Stimulated activated CD8-positive, alpha-beta memory T cell treated with anti-CD3 and anti-CD28 coated beads, Interleukin-12 subunit alpha, Interleukin-12 subunit beta, amount 100 ng/mL, for 4 hours (primary cell): ENCODE results near the gene ADGRF3.
"Not testable (repeated sequence)": the region's sequence is repeated elsewhere in the genome, so short reads cannot be mapped to it uniquely, and the experiment has no call there.

Experiments
- DNase-seq: peaks from one replicate; pipeline ENCODE4 v3.0.0-alpha.2; 2020; ENCODE audit warnings: low read depth

ADGRF3 gene

GRCh38 chr2:26349690-26350089 lies 3.1 kb upstream of the ADGRF3 start:
- no peak for DNase-seq

DNA sequence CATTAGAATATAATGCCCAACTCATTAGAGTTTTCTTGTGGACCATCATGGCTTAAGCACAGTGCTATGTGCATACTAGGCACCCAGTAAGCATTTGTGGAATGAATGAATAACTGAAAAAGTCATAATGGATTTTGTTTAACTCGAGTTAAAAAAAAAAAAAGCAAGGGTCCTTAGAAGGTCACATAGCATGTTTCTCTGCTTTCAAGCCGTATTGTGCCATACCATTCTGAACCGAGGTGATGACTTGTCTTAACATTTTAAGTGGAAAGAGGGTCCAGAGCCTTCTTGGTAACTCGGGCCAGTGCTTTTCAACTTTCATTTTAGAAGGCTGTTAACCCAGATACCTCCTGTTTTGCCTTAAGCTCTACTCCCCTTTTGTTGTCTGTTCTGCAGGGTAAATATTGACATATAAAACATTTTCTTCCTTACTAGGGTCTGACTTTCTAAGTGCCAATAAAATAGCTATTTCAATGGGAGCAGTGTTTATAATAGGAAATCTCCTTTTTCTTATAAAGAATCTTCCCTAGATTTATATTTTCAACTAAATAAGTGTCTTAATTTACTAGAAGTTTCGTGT lies 787 bp upstream of the ADGRF3 start:
- no peak for DNase-seq

GRCh38 chr2:26345545-26346453 lies 790 bp downstream of the ADGRF3 start, which contains the start of gene SELENOI:
Gene SELENOI (plus strand): TSS chr2:26346143. CDS start chr2:26346233, 90 bp downstream.
- peak; percentile 100 for DNase-seq

- no peak for DNase-seq
These were observed 1.4 kb downstream of the ADGRF3 start for GRCh38 chr2:26345283-26345544.

- no peak for DNase-seq
These were observed 1.9 kb downstream of the ADGRF3 start for GRCh38 chr2:26344581-26345282.

GRCh38 chr2:26340831-26341230 lies 5.8 kb downstream of the ADGRF3 start:
- no peak for DNase-seq

DNA sequence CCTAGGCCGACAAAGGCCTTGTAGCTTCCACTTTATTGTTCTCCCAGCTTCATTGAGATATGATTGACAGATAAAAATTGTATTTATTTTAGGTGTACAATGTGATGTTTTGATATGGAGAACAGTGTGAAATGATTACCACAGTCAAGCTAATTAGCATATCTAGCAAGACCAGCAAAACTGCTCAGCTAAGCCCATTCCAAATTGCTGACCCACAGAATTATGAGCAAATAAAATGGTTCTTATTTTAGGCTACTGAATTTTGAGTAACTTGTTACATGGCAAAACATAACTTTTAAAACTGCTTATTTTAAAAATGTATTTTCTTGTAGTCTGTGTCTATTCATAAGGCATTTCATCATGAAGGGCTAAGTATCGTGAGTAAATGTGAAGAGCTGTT lies 9.3 kb downstream of the ADGRF3 start:
- DNase-seq: no peak

DNA sequence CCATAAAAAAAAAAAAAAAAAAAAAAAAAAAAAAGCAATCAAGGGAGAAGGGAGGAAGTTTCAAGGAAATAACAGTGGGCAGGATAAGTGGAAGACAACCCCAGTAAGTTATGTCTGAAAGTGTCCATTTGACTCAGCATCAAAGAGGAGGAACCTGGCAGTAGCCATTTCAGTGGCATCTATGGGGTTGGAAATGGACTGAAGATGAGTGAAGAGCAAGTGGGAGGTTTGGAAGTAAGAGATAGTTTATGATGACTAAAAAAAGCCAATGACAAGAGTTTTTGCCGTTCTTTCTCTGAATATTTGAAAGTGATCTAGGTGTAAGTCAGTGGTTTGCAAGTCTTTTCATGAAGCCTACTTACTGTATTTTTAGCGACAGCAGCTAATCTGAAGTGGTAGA lies 9.9 kb downstream of the ADGRF3 start:
- DNase-seq: no peak

GRCh38 chr2:26335231-26335630 lies 11.4 kb downstream of the ADGRF3 start:
- no peak for DNase-seq

GRCh38 chr2:26333293-26333692 lies 13.3 kb downstream of the ADGRF3 start:
- DNase-seq: no peak

DNA sequence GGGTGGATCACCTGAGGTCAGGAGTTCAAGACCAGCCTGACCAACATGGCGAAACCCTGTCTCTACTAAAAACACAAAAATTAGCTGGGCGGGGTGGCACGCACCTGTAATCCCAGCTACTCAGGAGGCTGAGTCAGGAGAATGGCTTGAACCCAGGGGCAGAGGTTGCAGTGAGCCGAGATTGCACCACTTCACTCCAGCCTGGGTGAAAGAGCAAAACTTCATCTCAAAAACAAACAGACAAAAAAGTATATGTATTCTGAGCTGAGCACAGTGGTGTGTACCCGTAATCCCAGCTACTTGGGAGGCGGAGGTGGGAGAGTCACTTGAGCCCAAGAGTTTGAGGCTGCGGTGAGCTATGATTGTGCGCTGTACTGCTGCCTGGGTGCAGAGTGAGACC lies 15.3 kb downstream of the ADGRF3 start:
- DNase-seq: not testable (repeated sequence)

- DNase-seq: no peak
These were observed 16.0 kb downstream of the ADGRF3 start for GRCh38 chr2:26330604-26331003.

- peak; percentile 57 for DNase-seq
These were observed 16.5 kb downstream of the ADGRF3 start for GRCh38 chr2:26330114-26330549.

GRCh38 chr2:26329083-26329482 lies 17.5 kb downstream of the ADGRF3 start:
- not testable (repeated sequence) for DNase-seq

GRCh38 chr2:26327291-26328272 lies 19.0 kb downstream of the ADGRF3 start:
- no peak for DNase-seq

DNA sequence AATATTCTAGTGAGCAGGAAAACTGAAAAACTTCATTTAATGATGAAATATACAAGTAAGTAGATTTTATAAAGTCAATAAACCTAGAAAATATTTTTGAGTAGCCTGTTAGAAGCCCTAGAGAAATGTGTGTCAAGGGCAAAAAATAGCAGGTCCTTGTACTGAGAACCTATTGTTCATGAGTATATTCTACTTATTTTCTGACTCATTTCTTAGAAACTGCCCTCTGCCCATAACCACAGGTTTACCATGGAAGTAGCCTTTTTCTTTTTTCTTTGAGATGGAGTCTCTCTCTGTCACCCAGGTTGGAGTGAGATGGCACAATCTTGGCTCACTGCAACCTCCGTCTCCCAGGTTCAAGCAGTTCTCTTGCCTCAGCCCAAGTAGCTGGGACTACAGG lies 20.1 kb downstream of the ADGRF3 start:
- no peak for DNase-seq

- DNase-seq: no peak
These were observed 20.7 kb downstream of the ADGRF3 start for GRCh38 chr2:26325851-26326250.

GRCh38 chr2:26324903-26325302 lies 21.7 kb downstream of the ADGRF3 start:
- no peak for DNase-seq

DNA sequence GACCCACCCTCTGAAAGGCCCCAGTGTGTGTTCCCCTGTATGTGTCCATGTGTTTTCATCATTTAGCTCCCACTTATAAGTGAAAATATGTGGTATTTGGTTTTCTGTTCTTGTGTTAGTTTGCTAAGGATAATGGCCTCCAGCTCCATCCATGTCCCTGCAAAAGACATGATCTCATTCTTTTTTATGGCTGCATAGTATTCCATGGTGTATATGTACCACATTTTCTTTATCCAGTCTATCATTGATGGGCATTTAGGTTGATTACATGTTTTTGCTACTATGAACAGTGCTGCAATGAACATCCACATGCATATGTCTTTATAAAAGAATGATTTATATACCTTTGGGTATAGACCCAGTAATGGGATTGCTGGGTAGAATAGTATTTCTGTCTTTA lies 22.1 kb downstream of the ADGRF3 start:
- DNase-seq: not testable (repeated sequence)

GRCh38 chr2:26318950-26319349 lies 27.6 kb downstream of the ADGRF3 start:
- no peak for DNase-seq

- no peak for DNase-seq
These were observed 29.0 kb downstream of the ADGRF3 start for GRCh38 chr2:26317377-26318105.
